ENCODE measurements around the gene KRTAP10-11.
"Not testable (repeated sequence)": the region's sequence is repeated elsewhere in the genome, so short reads cannot be mapped to it uniquely, and the experiment has no call there.

KRTAP10-11 gene

GRCh38 chr21:44603109-44603875 lies 42.9 kb upstream of the KRTAP10-11 start:
- in situ Hi-C loops (cut with MboI; ENCODE audit: low sequenced_read_pairs, unreplicated experiment), result no loop called here
- no peak for DNase-seq (ENCODE audit: low spot score)
- TF ChIP-seq CTCF (IDR thresholded peaks at IDR 0.05; ENCODE audit: borderline replicate concordance, control extremely low read depth, extremely low read depth, insufficient read depth, missing control alignments), result no peak

DNA sequence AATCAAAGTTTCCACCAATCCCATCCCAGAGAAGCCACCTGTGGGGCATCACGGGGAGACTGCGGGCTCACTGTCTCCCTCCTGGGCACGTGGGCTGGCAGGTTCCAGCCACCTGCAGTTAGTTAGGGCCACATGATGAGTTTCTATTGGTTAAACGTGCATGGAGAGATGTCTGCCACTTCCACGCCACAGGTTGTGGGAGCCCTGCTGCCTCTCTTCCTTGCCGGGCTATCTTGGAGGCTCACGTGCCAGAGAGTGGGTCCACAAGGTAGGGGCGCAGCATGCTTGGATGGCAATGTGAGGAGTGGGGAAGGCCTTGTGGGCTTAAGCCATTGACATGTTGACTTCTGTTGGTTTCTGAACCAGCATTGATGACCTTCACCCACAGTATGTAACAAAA lies 42.3 kb upstream of the KRTAP10-11 start:
- DNase-seq (ENCODE audit: low spot score), result no peak
- no peak for TF ChIP-seq CTCF (IDR thresholded peaks at IDR 0.05; ENCODE audit: borderline replicate concordance, control extremely low read depth, extremely low read depth, insufficient read depth, missing control alignments)
- in situ Hi-C loops (cut with MboI; ENCODE audit: low sequenced_read_pairs, unreplicated experiment), result no loop called here

DNA sequence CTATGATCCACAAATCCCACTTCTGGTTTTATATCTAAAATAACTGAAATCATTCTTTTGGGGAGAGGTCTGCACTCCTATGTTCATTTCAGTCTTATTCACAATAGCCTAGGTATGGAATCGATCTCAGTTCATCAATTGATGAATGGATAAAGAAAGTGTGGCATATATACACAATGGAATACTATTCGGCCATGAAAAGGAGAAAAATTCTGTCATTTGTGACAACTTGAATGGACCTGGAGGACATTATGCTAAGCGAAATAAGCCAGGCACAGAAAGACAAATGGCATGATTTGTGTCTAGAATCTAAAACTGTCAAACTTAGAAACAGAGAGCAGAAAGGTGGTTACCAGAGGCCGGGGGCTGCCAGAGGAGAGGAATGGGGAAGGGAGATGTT lies 39.7 kb upstream of the KRTAP10-11 start:
- in situ Hi-C loops (cut with MboI; ENCODE audit: low sequenced_read_pairs, unreplicated experiment), result no loop called here
- no peak for TF ChIP-seq CTCF (IDR thresholded peaks at IDR 0.05; ENCODE audit: borderline replicate concordance, control extremely low read depth, extremely low read depth, insufficient read depth, missing control alignments)
- no peak for DNase-seq (ENCODE audit: low spot score)

- DNase-seq (ENCODE audit: low spot score), result no peak
- TF ChIP-seq CTCF (IDR thresholded peaks at IDR 0.05; ENCODE audit: borderline replicate concordance, control extremely low read depth, extremely low read depth, insufficient read depth, missing control alignments), result no peak
- in situ Hi-C loops (cut with MboI; ENCODE audit: low sequenced_read_pairs, unreplicated experiment), result no loop called here
These were observed 37.0 kb upstream of the KRTAP10-11 start for GRCh38 chr21:44609193-44609592.

GRCh38 chr21:44610157-44610843 lies 35.9 kb upstream of the KRTAP10-11 start:
- DNase-seq (ENCODE audit: low spot score); in situ Hi-C loops (cut with MboI; ENCODE audit: low sequenced_read_pairs, unreplicated experiment): not testable (repeated sequence)

DNA sequence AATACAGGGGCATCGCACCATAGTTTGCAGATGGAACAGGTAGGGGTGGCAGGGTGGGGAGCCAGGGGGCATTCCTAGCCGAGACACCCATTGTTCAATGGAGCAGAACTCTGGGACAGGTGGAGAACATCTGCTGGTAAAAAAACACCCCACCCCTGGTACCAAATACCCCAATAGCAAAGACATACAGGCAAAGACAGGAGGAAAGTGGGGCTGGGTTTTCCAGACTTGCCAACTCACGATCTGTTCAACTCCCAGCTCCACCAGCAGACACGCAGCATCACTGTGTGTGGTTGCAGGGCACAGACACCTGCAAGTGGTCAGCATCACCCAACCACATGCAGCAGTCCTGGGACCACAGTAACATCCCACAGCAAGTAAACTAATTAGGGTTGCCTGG lies 34.7 kb upstream of the KRTAP10-11 start:
- in situ Hi-C loops (cut with MboI; ENCODE audit: low sequenced_read_pairs, unreplicated experiment), result no loop called here
- TF ChIP-seq CTCF (IDR thresholded peaks at IDR 0.05; ENCODE audit: borderline replicate concordance, control extremely low read depth, extremely low read depth, insufficient read depth, missing control alignments), result no peak
- DNase-seq (ENCODE audit: low spot score), result no peak

DNA sequence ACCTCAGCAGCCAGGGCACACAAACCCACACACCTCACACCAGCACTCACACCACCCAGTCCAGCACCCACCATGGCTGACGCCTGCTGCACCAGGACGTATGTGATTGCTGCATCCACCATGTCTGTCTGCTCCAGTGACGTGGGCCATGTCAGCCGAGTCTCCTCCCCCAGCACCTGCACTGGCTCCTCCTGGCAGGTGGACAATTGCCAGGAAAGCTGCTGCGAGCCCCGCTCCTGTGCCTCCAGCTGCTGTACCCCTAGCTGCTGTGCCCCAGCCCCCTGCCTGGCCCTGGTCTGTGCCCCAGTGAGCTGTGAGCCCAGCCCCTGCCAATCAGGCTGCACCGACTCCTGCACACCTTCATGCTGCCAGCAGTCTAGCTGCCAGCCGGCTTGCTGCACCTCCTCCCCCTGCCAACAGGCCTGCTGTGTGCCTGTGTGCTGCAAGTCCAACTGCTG lies 34.2 kb upstream of the KRTAP10-11 start, which contains the start of gene KRTAP10-8:
KRTAP10-8 (plus strand) TSS at position 51 of the 458 bp plus-strand sequence; CDS start at position 73, 22 bp downstream.
- TF ChIP-seq CTCF (IDR thresholded peaks at IDR 0.05; ENCODE audit: borderline replicate concordance, control extremely low read depth, extremely low read depth, insufficient read depth, missing control alignments), result no peak
- in situ Hi-C loops (cut with MboI; ENCODE audit: low sequenced_read_pairs, unreplicated experiment), result no loop called here
- DNase-seq (ENCODE audit: low spot score), result no peak

All from GM13976 (cell line).